Esophagus muscularis mucosa (tissue), 4 donors: Measurements from ENCODE around the gene MAT2B.

Source experiments
- CTCF ChIP-seq, 3 experiments: fragments of 200-600 bp in 2 of 3; fragments of 450-650 bp in 1 of 3; sonication (generic) in 2 of 3; IDR thresholded peaks; one replicate each; pipeline ENCODE4 v1.5.1; 2017 to 2019; ENCODE audit warnings: antibody characterized with exemption in 3 of 3, mild to moderate bottlenecking in 2 of 3, moderate library complexity in 1 of 3
- EP300 ChIP-seq: sonication (generic); formaldehyde crosslinking; IDR thresholded peaks from one replicate; pipeline ENCODE4 v1.6.1; 2017; ENCODE audit warnings: antibody characterized with exemption
- POLR2A ChIP-seq: fragments of 450-650 bp; IDR thresholded peaks from one replicate; pipeline ENCODE4 v1.6.1; 2017; ENCODE audit warnings: antibody characterized with exemption, moderate library complexity, mild to moderate bottlenecking, low read depth

- no peak for TF ChIP-seq POLR2A
- TF ChIP-seq CTCF (IDR thresholded peaks at IDR 0.05), result no peak
- no peak for TF ChIP-seq EP300
These were observed 45.7 kb downstream of the MAT2B start for GRCh38 chr5:163551156-163551555.
